Hematopoietic multipotent progenitor cell treated with erythropoietin and hydrocortisone succinate and interleukin-3 and kit ligand, for 15 days (in vitro differentiated cells): Measurements from ENCODE around the gene CALU.

Experiments used
- DNase-seq: peaks from one replicate; pipeline ENCODE4 v3.0.0-alpha.2; 2015; ENCODE audit warnings: low spot score

CALU gene

DNA sequence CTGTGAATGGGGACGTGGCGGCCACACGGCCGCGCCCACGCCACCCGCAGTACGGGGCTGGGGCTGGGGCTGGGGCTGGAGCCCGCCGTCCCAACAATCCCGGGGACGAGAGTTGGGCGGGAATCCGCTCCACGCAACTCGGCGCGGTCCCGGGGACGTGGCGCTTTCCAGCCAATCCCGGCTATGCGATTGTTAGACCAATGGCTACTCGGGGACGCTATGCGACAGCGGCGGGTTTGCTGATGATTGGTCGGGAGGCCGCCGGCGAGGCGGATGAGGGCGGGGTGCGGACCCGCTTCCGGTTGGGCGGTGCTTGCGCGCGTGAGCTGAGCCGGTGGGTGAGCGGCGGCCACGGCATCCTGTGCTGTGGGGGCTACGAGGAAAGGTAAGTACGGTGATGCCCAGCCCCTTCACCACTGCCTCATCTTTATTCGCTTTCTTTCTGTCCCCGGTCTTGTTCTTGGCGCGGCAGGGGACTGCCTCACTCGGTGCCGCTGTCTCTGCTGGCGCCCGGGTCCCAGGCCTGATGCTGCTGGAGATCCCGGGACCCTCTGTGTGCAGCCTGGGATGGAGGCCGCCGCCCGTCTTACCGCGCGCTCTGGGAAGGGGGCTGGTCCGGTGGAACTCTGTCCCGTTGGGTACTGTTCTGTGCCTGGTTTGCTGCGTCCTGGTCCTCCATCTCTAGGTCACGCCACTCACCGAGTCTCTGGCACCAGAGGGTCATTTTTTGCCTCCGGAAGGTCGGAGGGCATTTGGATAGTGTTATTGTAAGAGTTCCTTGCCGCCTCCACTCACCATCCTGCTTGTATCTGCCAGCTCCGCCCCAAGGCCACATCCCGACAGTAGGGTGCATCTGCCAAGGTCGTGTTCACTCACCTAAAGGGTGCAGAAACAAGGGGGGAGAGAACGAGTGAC, at the start of gene CALU:
TSS of gene CALU (plus strand) at position 312 of the 915 bp plus-strand sequence. CDS start 9,225 bp downstream, outside the sequence.
- DNase-seq, result peak; percentile 89

DNA sequence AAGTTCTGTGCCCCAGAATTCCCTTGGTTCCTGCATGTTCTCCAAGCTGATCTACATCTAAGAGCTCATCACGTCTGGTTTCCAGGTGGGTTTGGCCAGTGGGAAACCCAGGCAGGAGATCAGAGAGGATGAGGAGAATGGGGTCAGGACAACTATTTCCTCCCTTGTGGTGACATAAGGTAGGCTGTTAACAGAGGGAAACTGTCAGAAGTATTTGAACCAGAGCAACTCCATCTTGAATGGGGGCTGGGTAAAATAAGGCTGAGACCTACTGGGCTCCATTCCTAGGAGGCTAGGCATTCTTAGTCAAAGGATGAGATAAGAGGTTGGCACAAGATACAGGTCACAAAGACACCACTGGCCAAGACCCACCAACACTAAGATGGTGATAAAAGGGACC, 47.9 kb upstream of the CALU start:
- DNase-seq, result no peak

DNA sequence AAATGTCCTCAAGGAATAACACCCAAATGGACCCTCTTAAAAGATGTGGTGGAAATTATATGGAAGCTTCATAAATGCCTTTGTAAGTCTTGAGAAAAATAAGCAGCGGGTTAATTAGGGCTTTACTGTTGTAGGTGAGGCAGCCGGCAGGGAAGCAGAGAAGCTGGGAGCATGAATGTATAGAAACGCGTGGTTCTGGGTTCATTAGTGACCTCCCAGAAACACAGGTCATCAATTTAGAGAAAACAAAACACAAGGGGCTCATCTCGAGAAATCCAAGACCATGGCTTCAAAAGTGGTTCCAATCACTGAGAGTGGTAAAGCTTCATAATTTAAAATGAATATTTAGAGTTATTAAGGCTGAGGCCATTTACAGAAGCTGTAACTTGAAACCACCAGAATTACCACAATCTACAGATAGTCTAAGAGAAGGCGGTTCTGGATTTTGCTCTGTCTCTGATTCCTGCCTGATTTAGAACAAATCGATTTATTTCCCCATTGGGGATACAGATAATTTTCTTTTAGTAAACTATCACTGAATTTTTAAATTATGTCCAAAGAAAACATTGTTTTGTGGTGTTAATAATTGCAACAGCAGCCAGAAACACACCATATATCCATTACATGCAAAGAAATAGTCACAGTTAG, 46.4 kb upstream of the CALU start:
- no peak for DNase-seq

DNA sequence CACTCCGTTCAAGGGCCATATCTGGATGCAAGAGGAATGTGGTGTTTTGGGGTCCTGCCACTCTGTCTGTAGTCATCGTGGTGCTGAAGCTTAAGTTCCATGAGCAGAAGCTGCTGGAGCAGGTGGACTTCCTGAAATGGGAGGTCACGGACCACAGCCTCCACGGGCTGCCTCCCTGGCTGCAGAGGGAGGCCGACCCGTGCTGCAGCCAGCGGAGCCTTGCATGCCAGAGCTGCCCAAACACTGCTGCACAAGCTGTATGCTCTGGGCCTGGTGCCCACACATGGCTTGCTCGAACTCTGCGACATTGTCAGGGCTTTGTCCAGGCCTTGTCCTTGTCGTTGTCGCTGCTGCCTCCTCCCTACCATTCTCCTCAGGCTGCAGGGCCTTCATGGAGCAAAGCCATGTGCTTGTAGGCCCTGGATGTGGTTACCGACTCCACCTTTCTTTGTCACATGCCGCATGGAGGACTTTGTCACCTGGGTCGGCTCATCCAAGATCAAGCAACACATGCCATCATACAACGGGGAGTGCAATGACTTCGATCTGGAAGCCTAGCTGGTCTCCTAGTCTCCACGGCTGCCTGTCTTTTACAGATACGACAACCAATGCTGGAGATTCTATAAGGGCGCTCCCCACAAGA, 45.7 kb upstream of the CALU start:
- DNase-seq, result no peak

DNA sequence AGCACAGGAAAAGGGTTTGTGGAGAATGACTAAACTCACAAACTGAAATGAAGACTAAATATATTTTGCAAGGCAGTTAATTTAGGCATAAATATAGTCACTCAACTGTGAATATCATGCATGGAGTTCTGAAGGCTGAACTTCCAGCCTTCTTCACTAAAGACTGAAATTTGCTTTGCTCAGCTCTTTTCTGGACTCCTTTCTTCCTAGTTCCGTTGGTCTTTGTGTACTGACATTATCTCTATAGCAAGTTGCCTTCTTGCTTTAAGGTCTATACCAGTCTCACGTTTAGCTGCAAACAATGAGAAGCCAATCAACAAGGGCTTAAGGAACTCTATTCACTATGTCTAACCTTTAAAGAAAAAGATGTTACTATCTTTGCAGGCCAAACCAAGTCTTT, 44.4 kb upstream of the CALU start:
- no peak for DNase-seq

DNA sequence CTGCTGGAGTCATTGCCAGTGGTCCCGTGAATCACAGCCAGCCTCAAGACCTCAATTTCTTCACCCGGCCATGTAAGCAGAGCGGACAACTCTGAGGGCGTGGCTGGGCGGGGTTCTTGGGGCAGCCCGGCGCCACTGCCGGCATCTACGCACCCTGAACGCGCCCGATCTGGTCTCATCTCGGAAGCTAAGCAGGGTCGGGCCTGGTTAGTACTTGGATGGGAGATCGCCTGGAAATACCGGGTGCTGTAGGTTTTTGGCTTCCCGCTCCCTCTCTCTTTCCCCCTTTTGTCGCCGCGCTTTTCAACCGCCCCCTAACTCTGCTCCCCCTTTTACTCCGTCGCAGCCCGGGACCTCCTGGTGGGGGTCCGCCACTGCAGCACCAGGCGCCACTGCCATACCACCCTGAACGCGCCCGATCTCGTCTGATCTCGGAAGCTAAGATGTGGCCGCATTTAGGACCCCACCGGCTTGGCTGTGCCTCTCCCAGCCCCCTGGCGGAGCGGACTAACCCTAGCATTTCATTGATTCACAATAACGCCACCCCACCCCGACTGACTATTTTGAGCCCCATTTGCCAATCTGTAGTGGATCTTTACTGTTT, 41.8 kb upstream of the CALU start:
- DNase-seq, result no peak

DNA sequence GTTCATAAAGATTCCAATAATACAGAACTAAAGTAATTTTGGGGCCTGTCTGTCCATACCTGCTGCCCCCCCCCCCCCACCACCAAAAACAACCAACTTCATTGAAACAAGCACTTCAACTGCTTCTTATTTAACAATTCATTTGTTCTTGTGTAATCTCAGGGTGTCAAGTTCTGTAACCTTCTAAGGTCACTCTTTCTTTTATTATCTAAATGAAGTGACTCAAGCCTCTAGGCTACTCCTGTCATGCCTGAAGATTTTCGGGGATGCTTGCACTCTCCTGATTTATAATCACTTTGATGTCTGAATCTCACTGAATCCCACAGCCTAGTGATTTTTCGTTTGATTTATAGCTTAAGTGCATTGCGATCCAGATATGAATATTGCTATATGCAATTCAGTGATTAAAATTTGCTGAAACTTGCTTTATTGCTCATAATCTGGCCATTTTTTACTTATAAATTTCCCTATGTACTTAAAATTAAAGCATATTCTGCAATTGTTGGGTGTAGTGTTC, 39.9 kb upstream of the CALU start:
- DNase-seq, result no peak

DNA sequence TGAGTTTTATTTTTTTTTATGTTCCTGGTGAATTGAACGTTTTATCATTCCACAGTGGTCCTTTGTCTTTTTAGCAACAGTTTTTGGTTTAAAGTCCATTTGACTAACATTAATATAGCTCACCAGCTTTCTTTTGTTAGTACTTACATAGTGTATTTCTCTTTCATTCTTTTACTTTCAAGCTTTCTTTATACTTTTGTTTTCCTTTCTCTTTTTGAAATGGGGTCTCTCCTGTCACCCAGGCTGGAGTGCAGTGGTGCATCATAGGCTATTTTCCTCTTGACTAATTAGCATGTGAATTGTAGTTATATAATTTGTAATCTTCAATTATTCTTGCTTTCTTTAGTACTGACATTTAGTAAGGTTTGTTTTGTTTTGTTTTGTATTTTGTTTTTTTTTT, 39.3 kb upstream of the CALU start:
- DNase-seq, result no peak

DNA sequence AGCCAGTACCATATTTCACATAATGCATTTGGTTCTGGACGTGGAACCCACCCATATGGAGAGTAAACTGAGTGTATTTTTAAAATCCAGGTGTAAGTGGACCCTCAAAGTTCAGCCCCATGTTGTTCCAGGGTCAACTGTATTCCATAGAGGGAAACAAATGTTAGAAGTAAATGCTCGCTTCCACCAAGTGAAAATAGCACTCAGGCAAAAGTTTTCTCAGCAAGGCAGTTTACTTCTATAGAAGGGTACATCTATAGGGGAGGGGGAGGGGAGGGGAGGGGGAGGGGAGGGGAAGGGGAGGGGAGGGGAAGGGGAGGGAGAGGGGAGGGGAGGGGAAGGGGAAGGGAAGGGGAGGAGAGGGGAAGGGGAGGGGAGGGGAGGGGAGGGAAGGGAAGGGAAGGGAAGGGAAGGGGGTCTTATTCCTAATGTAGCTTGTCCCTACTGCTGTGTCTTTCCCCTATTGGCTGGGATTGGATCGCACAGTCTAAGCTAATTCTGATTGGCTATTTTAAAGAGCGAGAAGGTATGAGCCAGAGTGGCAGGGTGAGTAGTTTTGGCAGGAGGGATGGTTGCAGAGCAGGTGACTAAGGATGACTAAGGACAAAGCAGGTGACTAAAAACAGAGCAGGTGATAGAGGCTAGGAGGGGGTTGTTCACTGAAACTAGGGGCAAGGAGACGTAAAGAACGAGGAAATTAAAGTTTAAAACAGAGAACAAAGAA, 37.9 kb upstream of the CALU start:
- DNase-seq, result no peak

DNA sequence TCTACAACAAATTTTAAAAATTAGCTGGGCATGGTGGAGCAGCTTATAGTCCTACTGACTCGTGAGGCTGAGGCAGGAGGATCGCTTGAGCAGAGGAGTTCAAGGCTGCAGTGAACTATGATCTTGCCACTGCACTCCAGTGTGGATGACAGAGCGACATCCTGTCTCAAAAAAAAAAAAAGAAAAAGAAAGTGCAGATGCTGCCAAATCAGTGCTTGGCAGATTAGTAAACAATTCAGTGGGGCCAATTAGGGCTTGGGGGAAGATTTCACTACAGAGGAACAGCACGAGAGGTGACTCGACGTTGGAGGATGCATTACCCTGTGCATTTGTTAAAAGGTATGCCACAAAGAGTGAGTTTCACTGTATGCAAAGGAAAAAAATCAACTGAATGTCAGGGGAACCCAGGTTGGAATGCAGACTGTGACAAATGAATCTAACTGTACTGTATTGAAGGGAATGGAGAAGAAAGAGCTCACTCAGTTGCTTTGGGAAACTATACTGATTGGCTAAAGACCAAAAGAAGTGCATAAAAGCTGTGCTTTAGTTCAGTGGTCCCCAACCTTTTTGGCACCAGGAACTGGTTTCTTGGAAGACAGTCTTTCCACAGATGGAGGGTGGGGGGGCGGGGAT, 35.4 kb upstream of the CALU start:
- DNase-seq, result no peak

DNA sequence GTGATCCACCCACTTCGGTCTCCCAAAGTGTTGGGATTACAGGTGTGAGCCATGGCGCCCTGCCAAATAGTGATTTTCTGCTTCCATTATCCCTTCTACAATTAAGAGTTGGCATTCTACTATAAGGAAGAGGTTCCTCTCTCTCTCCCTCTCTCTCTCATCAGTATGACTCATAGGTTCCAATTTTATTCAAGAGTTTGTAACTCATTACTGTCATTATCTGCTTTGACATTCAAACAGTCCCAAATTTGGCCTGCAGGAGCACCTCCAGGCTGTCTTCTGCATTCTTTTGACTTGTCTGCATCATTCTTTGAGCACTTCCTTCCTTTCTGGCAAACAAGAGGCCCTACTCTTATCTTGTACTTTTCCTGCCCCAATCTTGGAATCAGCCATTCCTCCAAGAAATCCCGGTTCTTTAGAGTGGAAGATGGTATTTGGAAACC, 33.2 kb upstream of the CALU start:
- no peak for DNase-seq

DNA sequence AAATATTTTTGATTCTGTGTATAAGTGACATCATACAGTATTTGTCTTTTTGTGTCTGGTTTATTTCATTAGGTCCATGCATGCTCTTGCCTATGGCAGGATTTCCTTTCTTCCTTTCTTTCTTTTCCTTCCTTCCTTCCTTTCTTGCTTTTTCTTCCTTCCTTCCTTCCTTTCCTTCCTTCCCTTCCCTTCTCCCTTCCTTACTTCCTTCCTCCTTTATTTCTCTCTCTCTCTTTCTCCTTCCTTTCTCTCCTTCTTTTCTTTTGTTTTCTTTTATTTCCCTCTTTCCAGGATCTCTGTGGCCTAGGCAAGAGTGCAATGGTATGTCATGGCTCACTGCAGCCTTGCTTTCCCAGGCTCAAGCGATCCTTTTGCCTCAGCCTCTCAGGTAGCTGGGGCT, 31.4 kb upstream of the CALU start:
- no peak for DNase-seq

DNA sequence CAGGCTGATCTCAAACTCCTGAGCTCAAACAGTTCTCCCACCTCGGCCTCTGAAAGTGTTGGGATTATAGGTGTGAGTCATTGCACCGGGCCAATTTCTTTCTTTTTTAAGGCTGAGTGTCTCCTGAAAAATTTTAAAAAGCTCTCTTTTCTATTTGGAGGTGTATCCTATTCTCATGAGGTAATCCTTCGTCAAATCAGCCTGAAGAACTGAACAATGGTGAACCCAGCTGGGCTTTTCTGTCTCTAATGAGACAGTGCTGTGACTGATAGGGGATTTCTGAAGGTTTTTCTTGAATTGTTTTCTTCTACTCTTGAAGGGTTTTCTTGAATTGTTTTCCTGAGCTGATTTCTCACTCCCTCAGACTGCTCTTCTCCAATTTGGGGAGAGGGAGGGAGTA, 30.9 kb upstream of the CALU start:
- DNase-seq, result no peak

DNA sequence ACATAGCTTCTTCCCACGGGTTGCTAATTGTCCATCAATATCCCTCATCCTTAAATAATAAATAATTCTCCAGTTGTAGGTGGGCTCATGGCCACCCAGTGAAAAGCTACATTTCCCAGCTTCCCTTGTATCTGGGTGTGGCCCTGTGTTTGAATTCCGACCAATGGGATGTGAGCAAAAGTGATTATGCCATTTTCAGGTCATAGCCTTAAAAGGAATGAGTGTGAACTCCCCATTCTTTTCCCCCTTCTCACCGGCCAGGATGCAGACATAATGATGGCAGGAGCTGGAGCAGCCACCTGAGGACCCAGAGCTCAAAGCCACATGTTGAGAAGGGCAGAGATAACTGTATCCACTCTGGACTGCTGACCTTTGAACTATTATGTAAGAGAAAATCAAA, 30.3 kb upstream of the CALU start:
- no peak for DNase-seq

DNA sequence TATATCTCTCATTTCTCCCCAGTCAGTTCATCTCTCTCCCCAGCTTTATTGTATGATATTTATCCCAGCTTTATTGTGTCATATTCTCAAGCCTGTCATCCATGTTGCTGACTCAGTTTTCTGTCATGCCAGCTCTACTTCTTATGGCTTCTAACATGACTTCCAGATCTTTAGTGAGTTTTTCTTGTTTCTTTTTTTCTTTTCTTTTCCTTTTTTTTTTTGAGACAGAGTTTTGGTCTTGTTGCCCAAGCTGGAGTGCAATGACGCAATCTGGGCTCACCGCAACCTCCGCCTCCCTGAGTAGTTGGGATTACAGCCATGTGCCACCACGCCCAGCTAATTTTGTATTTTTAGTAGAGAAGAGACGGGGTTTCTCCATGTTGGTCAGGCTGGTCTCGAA, 28.7 kb upstream of the CALU start:
- no peak for DNase-seq

DNA sequence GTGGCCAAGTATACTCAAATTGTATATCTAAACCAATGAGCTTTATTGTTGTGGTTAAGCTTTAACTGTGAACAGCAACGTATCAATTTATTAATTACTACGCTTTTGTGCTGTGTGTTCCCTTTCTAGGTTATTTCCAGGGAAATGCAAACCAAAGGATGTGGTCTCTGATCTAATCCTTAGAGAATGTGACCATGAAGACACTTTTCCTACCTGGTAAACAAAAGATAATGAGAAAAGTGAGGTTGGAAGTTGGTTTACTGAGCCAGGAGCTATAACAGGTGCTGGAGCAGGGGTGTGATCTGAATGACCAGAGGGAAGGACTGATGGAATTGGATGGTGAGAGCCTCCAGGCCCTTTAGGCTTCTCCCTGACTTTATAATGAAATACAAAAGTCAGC, 25.4 kb upstream of the CALU start:
- DNase-seq, result no peak

DNA sequence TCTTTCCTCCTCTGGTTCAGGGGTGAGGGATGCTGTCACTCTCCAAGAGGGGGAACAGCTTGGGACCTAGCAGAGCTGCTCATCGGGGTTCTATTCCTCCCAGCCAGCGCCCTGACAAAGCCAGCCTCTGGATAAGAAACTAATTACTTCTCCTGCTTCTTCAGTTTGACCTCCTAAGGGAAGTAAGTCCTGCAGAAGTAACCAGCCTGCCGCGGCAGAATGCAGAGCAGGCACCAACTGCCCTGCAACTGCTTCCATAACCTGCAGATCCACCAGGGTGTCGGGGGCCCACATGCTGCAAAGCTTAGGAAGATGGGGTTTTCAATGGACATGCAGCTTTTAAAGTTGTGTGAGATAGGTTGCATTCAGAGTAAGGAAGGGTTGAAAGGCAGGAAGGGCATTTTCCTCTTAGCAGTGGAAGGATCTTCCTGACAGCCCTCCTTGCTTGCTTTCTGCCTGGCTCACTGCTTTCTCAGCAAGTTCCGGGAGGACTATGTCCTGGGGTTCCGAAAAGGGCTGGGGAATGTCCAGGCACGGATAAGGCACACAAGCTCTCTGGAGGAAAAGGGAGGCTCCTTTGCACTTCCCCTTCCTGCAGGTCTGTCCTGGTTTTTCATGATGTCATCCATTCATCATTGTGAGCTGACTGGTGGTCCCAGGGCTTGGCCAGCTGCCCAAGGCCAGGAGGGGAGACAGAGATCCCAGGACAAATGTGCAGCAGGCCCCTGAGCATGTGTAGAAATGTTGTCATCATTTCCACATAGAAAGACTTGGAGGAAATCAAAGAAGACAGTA, 24.3 kb upstream of the CALU start:
- no peak for DNase-seq

DNA sequence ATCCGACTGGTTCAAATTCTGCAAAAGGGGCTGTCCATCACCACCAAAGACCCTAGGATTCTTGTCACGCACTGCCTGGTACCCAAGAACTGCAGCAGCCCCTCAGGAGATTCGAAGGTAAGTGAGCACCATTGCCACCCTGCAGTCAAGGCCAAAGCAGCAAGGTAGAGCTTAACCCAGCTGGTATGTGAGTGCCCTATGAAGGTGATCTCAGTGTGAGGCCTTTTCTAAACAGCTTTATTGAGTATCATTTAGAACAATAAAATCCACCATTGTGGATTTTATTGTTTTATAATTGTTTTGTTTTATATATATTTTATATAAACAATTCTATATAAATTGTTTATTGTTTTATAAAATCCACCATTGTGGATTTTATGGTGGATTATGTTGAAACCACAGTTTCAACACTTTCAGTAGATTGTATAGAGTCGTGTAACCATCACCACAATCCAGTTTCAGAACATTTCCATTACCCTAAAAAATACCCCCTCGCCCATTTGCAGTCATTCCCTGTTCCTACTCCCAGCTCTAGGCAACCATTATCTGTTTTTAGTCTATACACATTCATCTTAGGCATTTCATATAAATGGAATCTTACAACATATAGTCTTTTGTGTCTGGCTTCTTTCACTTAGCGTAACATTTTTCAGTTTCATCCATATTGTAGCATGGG, 20.1 kb upstream of the CALU start:
- DNase-seq, result no peak

DNA sequence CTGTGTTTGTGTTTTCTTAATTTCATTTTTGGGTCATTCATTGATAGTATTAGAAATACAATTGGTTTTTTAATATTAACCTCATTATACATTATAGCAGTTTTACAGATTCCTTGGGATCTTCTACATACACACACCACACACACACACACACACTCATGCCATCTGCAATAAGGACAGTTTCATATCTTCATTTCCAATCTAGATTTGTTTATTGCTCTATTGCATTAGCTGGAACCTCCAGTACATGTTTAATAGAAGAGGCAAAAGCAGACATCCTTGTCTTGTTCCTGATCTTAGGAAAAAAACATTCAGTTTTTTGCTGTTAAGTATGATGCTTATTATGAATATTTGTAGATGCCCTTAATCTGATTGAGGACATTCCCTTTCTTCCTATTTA, 17.8 kb upstream of the CALU start:
- DNase-seq, result no peak

DNA sequence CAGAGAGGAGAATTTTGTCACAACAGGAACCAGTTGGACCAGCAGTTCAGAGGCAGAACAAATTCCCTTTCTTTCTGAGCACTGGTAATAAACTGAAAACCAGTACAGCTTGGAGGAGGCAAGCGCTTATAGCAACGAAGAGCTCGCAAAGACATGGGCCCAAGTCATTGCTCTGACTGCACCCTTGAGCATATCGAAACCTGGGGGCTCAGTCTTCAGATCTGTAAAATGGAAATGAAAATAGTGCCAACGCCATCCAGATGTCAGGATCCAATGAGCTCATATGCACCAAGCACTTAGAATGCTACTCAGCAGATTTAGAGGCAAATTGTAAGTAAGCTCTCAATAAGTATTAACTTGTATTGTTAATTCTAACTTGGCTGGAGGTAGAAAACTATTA, 14.4 kb upstream of the CALU start:
- DNase-seq, result no peak
